ENCODE data around the gene MSI2.

MSI2 gene

GRCh38 chr17:57565176-57565575, 308.9 kb downstream of the MSI2 start:
- POLR2A ChIA-PET (ENCODE audit: low non-redundant PET): no interaction called here
- TF ChIP-seq, protein P1, sequence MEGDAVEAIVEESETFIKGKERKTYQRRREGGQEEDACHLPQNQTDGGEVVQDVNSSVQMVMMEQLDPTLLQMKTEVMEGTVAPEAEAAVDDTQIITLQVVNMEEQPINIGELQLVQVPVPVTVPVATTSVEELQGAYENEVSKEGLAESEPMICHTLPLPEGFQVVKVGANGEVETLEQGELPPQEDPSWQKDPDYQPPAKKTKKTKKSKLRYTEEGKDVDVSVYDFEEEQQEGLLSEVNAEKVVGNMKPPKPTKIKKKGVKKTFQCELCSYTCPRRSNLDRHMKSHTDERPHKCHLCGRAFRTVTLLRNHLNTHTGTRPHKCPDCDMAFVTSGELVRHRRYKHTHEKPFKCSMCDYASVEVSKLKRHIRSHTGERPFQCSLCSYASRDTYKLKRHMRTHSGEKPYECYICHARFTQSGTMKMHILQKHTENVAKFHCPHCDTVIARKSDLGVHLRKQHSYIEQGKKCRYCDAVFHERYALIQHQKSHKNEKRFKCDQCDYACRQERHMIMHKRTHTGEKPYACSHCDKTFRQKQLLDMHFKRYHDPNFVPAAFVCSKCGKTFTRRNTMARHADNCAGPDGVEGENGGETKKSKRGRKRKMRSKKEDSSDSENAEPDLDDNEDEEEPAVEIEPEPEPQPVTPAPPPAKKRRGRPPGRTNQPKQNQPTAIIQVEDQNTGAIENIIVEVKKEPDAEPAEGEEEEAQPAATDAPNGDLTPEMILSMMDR (conservative IDR thresholded peaks at IDR 0.05; ENCODE audit: low read depth): no peak
- no peak for DNase-seq (ENCODE audit: low spot score)
- CTCF ChIA-PET: interaction anchor here (0.6 kb wide), 1 partner anchor 846 kb away, joined by 3 read pairs; no protein-coding TSS in a partner anchor
- no peak overlapping the region for H3K27ac ChIP-seq

- no peak for DNase-seq (ENCODE audit: low spot score)
- no peak overlapping the region for H3K27ac ChIP-seq
- TF ChIP-seq, protein P1 (conservative IDR thresholded peaks at IDR 0.05; ENCODE audit: low read depth): no peak
- ChIA-PET POLR2A (ENCODE audit: low non-redundant PET) (no interaction called here), CTCF (no interaction called here)
Measured at GRCh38 chr17:57566721-57567120, 310.4 kb downstream of the MSI2 start.

- CTCF ChIA-PET: no interaction called here
- TF ChIP-seq, protein P1 (conservative IDR thresholded peaks at IDR 0.05; ENCODE audit: low read depth): no peak
- no peak for DNase-seq (ENCODE audit: low spot score)
- POLR2A ChIA-PET (ENCODE audit: low non-redundant PET): no interaction called here
- no peak overlapping the region for H3K27ac ChIP-seq
Measured at GRCh38 chr17:57567251-57567650, 310.9 kb downstream of the MSI2 start.

DNA sequence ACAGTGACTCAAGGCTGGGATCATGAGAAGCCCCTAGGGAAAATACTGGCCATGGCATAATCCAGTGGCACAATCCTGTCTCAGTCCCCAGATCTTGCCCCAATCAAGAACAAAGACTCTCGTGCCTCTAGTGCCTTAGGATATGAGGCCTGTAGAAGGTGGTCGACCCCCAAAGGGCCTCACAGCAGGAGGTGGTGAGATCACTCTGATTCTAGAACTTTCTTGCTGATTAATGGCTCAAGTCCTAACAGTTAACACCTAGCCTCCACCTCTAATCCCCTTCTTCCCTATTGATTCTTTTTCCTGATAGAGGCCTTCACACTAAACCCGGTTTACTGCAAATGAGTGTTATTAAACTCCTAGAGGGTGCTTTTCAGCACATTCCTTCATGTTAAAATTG, 312.0 kb downstream of the MSI2 start:
- ChIA-PET POLR2A (ENCODE audit: low non-redundant PET) (no interaction called here), CTCF (no interaction called here)
- no peak overlapping the region for H3K27ac ChIP-seq
- TF ChIP-seq, protein P1 (conservative IDR thresholded peaks at IDR 0.05; ENCODE audit: low read depth): no peak
- DNase-seq (ENCODE audit: low spot score): no peak

DNA sequence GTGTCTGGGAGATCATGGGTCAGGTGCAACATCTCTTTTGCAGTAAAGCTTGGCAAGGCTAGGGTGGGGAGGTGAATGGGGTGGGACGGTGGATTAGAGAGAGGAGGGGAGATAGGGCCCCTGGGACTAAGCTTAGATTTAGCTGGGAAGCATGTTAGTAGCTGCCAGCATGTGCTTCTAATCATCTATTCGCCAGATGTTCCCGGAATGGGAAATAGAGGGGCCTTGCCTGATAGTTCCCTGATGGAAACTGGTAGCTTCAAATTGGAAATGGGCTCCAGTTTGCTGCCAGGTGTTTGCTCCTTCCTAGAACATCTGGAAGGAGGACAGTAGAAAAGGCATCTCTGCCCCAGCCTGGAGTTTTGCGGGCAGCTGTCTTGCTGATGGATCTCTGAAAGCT, 312.7 kb downstream of the MSI2 start:
- DNase-seq (ENCODE audit: low spot score): no peak
- no peak overlapping the region for H3K27ac ChIP-seq
- TF ChIP-seq, protein P1 (conservative IDR thresholded peaks at IDR 0.05; ENCODE audit: low read depth): no peak
- CTCF ChIA-PET: no interaction called here
- POLR2A ChIA-PET (ENCODE audit: low non-redundant PET): no interaction called here

DNA sequence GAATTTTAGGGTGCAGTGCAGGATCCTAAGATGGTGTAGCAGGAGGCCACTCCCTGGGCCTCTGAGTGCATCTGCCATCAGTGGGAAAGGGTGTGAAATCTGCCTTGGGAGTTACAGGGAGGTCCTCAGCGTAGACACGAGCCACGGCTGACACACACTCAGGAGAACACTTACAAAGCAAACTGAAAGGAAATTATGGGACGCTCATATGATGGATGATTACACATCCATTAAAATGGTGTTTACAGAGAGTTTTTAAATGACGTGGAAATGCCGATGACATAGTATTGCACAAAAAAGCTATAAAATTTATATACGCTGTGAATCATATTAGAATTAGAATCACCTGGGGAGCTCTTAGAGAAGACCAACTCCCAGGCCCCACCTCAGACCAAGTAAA, 313.5 kb downstream of the MSI2 start:
- no peak for DNase-seq (ENCODE audit: low spot score)
- ChIA-PET CTCF (no interaction called here), POLR2A (ENCODE audit: low non-redundant PET) (no interaction called here)
- no peak overlapping the region for H3K27ac ChIP-seq
- TF ChIP-seq, protein P1 (conservative IDR thresholded peaks at IDR 0.05; ENCODE audit: low read depth): no peak
